ENCODE measurements around the gene ARPC5. TPM values are rescaled to one million over a fixed set of nuclear protein-coding genes. Genes with fewer than 3 reads are reported as not detected.

The ARPC5 gene
- total and polyA plus RNA-seq, 9 of the 15 experiments (the other 6 are each of a cell fraction or from before 2014, with no cell fraction given): 71.8 to 150 (median 91.6) TPM

DNA sequence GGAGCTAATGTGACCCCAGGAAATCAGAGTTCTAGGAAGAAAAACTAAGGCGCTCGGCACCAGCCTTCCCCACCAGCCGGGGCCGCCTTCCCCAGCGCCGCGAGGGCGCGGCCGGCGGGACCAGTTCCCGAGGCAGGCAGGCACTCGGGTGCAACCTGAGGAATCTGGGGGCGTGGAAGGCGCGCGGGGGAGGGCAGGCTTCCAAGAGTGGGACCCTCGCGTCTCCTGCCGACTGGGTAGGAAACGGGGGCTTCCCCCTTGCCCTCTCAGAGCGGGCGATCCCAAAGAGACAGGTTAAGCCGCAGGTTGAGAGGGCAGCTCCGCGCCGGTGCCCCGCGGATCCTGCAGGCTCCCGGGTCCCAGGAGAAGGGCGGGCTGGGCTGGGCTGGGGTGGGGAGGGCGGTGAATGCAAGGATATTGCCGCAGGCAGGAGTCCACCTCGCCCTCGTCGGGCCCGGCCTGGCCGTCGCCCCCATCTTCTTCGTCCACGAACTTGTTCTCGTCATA lies 431 bp downstream of the ARPC5 start (continued):
- TF ChIP-seq, protein P1, sequence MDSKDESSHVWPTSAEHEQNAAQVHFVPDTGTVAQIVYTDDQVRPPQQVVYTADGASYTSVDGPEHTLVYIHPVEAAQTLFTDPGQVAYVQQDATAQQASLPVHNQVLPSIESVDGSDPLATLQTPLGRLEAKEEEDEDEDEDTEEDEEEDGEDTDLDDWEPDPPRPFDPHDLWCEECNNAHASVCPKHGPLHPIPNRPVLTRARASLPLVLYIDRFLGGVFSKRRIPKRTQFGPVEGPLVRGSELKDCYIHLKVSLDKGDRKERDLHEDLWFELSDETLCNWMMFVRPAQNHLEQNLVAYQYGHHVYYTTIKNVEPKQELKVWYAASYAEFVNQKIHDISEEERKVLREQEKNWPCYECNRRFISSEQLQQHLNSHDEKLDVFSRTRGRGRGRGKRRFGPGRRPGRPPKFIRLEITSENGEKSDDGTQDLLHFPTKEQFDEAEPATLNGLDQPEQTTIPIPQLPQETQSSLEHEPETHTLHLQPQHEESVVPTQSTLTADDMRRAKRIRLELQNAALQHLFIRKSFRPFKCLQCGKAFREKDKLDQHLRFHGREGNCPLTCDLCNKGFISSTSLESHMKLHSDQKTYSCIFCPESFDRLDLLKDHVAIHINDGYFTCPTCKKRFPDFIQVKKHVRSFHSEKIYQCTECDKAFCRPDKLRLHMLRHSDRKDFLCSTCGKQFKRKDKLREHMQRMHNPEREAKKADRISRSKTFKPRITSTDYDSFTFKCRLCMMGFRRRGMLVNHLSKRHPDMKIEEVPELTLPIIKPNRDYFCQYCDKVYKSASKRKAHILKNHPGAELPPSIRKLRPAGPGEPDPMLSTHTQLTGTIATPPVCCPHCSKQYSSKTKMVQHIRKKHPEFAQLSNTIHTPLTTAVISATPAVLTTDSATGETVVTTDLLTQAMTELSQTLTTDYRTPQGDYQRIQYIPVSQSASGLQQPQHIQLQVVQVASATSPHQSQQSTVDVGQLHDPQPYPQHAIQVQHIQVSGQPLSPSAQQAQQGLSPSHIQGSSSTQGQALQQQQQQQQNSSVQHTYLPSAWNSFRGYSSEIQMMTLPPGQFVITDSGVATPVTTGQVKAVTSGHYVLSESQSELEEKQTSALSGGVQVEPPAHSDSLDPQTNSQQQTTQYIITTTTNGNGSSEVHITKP (IDR thresholded peaks at IDR 0.05; ENCODE audit: partially characterized antibody): peak; percentile 17
- 0 out of 2 replicates have a peak, but pooled peaks have one; percentile 5 for TF ChIP-seq TCF7 (IDR thresholded peaks at IDR 0.05; ENCODE audit: borderline replicate concordance)
- peak; percentile 26; the same call in 1 of the 2 replicates for TF ChIP-seq GTF2E2 (tag; IDR thresholded peaks at IDR 0.05)
- TF ChIP-seq, protein P2, sequence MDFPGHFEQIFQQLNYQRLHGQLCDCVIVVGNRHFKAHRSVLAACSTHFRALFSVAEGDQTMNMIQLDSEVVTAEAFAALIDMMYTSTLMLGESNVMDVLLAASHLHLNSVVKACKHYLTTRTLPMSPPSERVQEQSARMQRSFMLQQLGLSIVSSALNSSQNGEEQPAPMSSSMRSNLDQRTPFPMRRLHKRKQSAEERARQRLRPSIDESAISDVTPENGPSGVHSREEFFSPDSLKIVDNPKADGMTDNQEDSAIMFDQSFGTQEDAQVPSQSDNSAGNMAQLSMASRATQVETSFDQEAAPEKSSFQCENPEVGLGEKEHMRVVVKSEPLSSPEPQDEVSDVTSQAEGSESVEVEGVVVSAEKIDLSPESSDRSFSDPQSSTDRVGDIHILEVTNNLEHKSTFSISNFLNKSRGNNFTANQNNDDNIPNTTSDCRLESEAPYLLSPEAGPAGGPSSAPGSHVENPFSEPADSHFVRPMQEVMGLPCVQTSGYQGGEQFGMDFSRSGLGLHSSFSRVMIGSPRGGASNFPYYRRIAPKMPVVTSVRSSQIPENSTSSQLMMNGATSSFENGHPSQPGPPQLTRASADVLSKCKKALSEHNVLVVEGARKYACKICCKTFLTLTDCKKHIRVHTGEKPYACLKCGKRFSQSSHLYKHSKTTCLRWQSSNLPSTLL (IDR thresholded peaks at IDR 0.05): no peak
- TF ChIP-seq MTA3 (IDR thresholded peaks at IDR 0.05; ENCODE audit: borderline replicate concordance): 0 out of 2 replicates have a peak, but pooled peaks have one; percentile 1
- TF ChIP-seq ETV1 (tag; conservative IDR thresholded peaks at IDR 0.05; ENCODE audit: low read depth): no peak
- no peak for TF ChIP-seq RBFOX2 (IDR thresholded peaks at IDR 0.05; ENCODE audit: low read depth, low read length)
- no peak for TF ChIP-seq ZNF507 (tag; conservative IDR thresholded peaks at IDR 0.05)
- 0 out of 2 replicates have a peak, but pooled peaks have one; percentile 31 for TF ChIP-seq ZNF316 (IDR thresholded peaks at IDR 0.05)
- TF ChIP-seq ZNF175 (CRISPR knock-in tag; IDR thresholded peaks at IDR 0.05; ENCODE audit: low read depth): no peak
- no peak for TF ChIP-seq CREBBP (IDR thresholded peaks at IDR 0.05; ENCODE audit: low read depth, low read length)
- no peak for TF ChIP-seq CBX5 (IDR thresholded peaks at IDR 0.05; ENCODE audit: borderline replicate concordance, low read depth)
- no peak for TF ChIP-seq ZFP30 (CRISPR knock-in tag; IDR thresholded peaks at IDR 0.05; ENCODE audit: borderline replicate concordance)
- TF ChIP-seq RB1 (IDR thresholded peaks at IDR 0.05; ENCODE audit: low read depth): peak; percentile 19; the same call in 1 of the 2 replicates
- TF ChIP-seq CCNT2 (IDR thresholded peaks at IDR 0.05; ENCODE audit: borderline replicate concordance, extremely low read depth, insufficient read length, low read depth, low read length): peak; percentile 52
- no peak for TF ChIP-seq ZBTB8A (IDR thresholded peaks at IDR 0.05; ENCODE audit: partially characterized antibody)
- TF ChIP-seq ZNF644 (tag; IDR thresholded peaks at IDR 0.05; ENCODE audit: low read depth): no peak
- TF ChIP-seq, protein P3, sequence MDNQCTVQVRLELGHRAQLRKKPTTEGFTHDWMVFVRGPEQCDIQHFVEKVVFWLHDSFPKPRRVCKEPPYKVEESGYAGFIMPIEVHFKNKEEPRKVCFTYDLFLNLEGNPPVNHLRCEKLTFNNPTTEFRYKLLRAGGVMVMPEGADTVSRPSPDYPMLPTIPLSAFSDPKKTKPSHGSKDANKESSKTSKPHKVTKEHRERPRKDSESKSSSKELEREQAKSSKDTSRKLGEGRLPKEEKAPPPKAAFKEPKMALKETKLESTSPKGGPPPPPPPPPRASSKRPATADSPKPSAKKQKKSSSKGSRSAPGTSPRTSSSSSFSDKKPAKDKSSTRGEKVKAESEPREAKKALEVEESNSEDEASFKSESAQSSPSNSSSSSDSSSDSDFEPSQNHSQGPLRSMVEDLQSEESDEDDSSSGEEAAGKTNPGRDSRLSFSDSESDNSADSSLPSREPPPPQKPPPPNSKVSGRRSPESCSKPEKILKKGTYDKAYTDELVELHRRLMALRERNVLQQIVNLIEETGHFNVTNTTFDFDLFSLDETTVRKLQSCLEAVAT (IDR thresholded peaks at IDR 0.05): no peak
- TF ChIP-seq, protein P4, sequence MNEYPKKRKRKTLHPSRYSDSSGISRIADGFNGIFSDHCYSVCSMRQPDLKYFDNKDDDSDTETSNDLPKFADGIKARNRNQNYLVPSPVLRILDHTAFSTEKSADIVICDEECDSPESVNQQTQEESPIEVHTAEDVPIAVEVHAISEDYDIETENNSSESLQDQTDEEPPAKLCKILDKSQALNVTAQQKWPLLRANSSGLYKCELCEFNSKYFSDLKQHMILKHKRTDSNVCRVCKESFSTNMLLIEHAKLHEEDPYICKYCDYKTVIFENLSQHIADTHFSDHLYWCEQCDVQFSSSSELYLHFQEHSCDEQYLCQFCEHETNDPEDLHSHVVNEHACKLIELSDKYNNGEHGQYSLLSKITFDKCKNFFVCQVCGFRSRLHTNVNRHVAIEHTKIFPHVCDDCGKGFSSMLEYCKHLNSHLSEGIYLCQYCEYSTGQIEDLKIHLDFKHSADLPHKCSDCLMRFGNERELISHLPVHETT (CRISPR knock-in tag; conservative IDR thresholded peaks at IDR 0.05 in 1 of 2, IDR thresholded peaks at IDR 0.05 in 1 of 2): no peak
- no peak for TF ChIP-seq ZNF217 (CRISPR knock-in tag; IDR thresholded peaks at IDR 0.05)

Measured in K562 (cell line).